ENCODE measurements around the gene MTHFR. TPM values are rescaled to one million over a fixed set of nuclear protein-coding genes. Genes with fewer than 3 reads are reported as not detected.

The MTHFR gene
- total and polyA plus RNA-seq, 2 of the 4 experiments (the other 2 are of a cell fraction): 7.3 to 7.4 TPM

GRCh38 chr1:11813021-11813420 lies 7.3 kb upstream of the MTHFR start:
- H3K9me3 ChIP-seq (ENCODE audit: control insufficient read depth, insufficient read depth, low read length): no peaks in the 10 kb centered on the region
- no peak overlapping the region for H2AK5ac ChIP-seq (ENCODE audit: low read depth, low read length)
- H3K23ac ChIP-seq (ENCODE audit: low read depth, low read length): no peak overlapping the region
- no peak overlapping the region for H3K4ac ChIP-seq (ENCODE audit: low read depth, low read length)
- no peak overlapping the region for H2BK5ac ChIP-seq (ENCODE audit: low read depth, low read length, poor library complexity, severe bottlenecking)
- no peak overlapping the region for H4K5ac ChIP-seq (ENCODE audit: low read depth, low read length)
- no peak overlapping the region for H2BK20ac ChIP-seq (ENCODE audit: low read depth, low read length)
- no peak overlapping the region for H4K91ac ChIP-seq (ENCODE audit: insufficient read depth, low read depth, low read length)
- TF ChIP-seq CHD1 (IDR thresholded peaks at IDR 0.05; ENCODE audit: low read depth, low read length) (no peak), CEBPB (IDR thresholded peaks at IDR 0.05; ENCODE audit: low read depth, low read length) (no peak), RCOR1 (IDR thresholded peaks at IDR 0.05; ENCODE audit: insufficient replicate concordance, low read length) (no peak), SMC3 (IDR thresholded peaks at IDR 0.05; ENCODE audit: low read depth, low read length) (no peak), MXI1 (IDR thresholded peaks at IDR 0.05; ENCODE audit: borderline replicate concordance, low read depth, low read length) (no peak), BHLHE40 (IDR thresholded peaks at IDR 0.05; ENCODE audit: low read depth, low read length) (no peak), FOS (IDR thresholded peaks at IDR 0.05; ENCODE audit: low read depth, low read length) (no peak), POLR2A (IDR thresholded peaks at IDR 0.05; ENCODE audit: low read depth, low read length) (no peak), RFX5 (IDR thresholded peaks at IDR 0.05; ENCODE audit: low read depth, low read length) (no peak), MAZ (IDR thresholded peaks at IDR 0.05; ENCODE audit: borderline replicate concordance, low read depth, low read length) (no peak), NFE2L2 (IDR thresholded peaks at IDR 0.05; ENCODE audit: low read depth, low read length) (no peak)
- TF ChIP-seq, protein P1, sequence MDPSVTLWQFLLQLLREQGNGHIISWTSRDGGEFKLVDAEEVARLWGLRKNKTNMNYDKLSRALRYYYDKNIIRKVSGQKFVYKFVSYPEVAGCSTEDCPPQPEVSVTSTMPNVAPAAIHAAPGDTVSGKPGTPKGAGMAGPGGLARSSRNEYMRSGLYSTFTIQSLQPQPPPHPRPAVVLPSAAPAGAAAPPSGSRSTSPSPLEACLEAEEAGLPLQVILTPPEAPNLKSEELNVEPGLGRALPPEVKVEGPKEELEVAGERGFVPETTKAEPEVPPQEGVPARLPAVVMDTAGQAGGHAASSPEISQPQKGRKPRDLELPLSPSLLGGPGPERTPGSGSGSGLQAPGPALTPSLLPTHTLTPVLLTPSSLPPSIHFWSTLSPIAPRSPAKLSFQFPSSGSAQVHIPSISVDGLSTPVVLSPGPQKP (IDR thresholded peaks at IDR 0.05; ENCODE audit: borderline replicate concordance, low read depth, low read length): no peak
- TF ChIP-seq, protein P2, sequence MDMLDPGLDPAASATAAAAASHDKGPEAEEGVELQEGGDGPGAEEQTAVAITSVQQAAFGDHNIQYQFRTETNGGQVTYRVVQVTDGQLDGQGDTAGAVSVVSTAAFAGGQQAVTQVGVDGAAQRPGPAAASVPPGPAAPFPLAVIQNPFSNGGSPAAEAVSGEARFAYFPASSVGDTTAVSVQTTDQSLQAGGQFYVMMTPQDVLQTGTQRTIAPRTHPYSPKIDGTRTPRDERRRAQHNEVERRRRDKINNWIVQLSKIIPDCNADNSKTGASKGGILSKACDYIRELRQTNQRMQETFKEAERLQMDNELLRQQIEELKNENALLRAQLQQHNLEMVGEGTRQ (IDR thresholded peaks at IDR 0.05; ENCODE audit: low read depth, low read length): no peak
- TF ChIP-seq, protein P3, sequence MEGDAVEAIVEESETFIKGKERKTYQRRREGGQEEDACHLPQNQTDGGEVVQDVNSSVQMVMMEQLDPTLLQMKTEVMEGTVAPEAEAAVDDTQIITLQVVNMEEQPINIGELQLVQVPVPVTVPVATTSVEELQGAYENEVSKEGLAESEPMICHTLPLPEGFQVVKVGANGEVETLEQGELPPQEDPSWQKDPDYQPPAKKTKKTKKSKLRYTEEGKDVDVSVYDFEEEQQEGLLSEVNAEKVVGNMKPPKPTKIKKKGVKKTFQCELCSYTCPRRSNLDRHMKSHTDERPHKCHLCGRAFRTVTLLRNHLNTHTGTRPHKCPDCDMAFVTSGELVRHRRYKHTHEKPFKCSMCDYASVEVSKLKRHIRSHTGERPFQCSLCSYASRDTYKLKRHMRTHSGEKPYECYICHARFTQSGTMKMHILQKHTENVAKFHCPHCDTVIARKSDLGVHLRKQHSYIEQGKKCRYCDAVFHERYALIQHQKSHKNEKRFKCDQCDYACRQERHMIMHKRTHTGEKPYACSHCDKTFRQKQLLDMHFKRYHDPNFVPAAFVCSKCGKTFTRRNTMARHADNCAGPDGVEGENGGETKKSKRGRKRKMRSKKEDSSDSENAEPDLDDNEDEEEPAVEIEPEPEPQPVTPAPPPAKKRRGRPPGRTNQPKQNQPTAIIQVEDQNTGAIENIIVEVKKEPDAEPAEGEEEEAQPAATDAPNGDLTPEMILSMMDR (conservative IDR thresholded peaks at IDR 0.05; ENCODE audit: low read depth, low read length): no peak
- in situ Hi-C loops (cut with MboI; ENCODE audit: low sequenced_read_pairs): no loop called here
- CTCF ChIA-PET: no interaction called here
- dilution Hi-C loops (cut with HindIII; ENCODE audit: low sequenced_read_pairs, unreplicated experiment): no loop called here
- DNase-seq (no peak), ATAC-seq (ENCODE audit: low read depth) (no peak)
- H3K9me1 ChIP-seq (ENCODE audit: insufficient read depth, low read length): peaks cover 3% of the 10 kb centered on the region; the same call in 1 of the 2 replicates
- no peaks in the 10 kb centered on the region for H3K27me3 ChIP-seq (ENCODE audit: control insufficient read depth, insufficient read depth, low read length)
- peaks cover 3% of the 10 kb centered on the region; the same call in 1 of the 2 replicates for H4K20me1 ChIP-seq (ENCODE audit: insufficient read depth, low read length)
- H3K9ac ChIP-seq (ENCODE audit: low read depth, low read length): no peak overlapping the region
- peaks cover 5 to 65% of the 10 kb centered on the region in 2 experiments; a peak in 3 of 4 replicates for H3K79me1 ChIP-seq (ENCODE audit: low read depth in 1 of 2, low read length in 2 of 2)
- H3K36me3 ChIP-seq (ENCODE audit: control insufficient read depth, insufficient read depth, low read length): peaks cover 41% of the 10 kb centered on the region
- H2BK120ac ChIP-seq (ENCODE audit: low read depth, low read length): no peak overlapping the region
- BruUV-seq (replicated peaks): no TSS peak
- H2BK15ac ChIP-seq (ENCODE audit: low read depth, low read length): no peak overlapping the region
- H3K4me2 ChIP-seq (ENCODE audit: low read depth, low read length): no peak overlapping the region
- H3K4me1 ChIP-seq (ENCODE audit: control insufficient read depth, insufficient read depth, low read length): no peaks in the 10 kb centered on the region
- no peak overlapping the region for H3K56ac ChIP-seq (ENCODE audit: extremely low read depth, insufficient read depth, low read length)
- H3K18ac ChIP-seq (ENCODE audit: low read depth, low read length): no peak overlapping the region
- no peak overlapping the region for H2AFZ ChIP-seq (replicated peaks; ENCODE audit: low read length, poor library complexity)
- H4K8ac ChIP-seq (ENCODE audit: low read depth in 2 of 2, low read length in 2 of 2): no peak overlapping the region
- intact Hi-C loops (cut with micrococcal nuclease): no loop called here
- H3K27ac ChIP-seq (ENCODE audit: insufficient read depth, low read length): no peak overlapping the region
- POLR2A ChIA-PET (ENCODE audit: unreplicated experiment): no interaction called here
- H2AK9ac ChIP-seq (replicated peaks; ENCODE audit: low read depth, low read length, poor library complexity): no peak overlapping the region
- H3K14ac ChIP-seq (replicated peaks; ENCODE audit: low read depth, low read length): no peak overlapping the region
- no peak overlapping the region for H3K4me3 ChIP-seq (ENCODE audit: insufficient read depth, low read depth, low read length)
- WGBS, 2 experiments (ENCODE audit: extremely low coverage in 2 of 2, insufficient read length in 1 of 2): no CpG with 5 or more reads among the region's 5 CpGs
